Astrocyte of the spinal cord (primary cell): ENCODE measurements around the gene DYRK1A.

Experiments used
- DNase-seq: peaks from one replicate; pipeline ENCODE4 v3.0.0; 2011; ENCODE audit warnings: low read depth, low spot score
- H3K4me3 ChIP-seq: 2 replicates; pipeline ENCODE4 v1.5.1; 2011; ENCODE audit warnings: low read depth, mild to moderate bottlenecking, low read length, moderate library complexity
- in situ Hi-C: cut with HindIII; loops from 2 replicates; pipeline ENCODE4 v1.10.0; 2017; ENCODE audit warnings: low sequenced_read_pairs
- TF ChIP-seq, protein P1 (sequence below): IDR thresholded peaks from 2 replicates; pipeline ENCODE4 v1.5.1; 2012; ENCODE audit warnings: low read depth, mild to moderate bottlenecking, low read length, inconsistent platforms

The DYRK1A gene

DNA sequence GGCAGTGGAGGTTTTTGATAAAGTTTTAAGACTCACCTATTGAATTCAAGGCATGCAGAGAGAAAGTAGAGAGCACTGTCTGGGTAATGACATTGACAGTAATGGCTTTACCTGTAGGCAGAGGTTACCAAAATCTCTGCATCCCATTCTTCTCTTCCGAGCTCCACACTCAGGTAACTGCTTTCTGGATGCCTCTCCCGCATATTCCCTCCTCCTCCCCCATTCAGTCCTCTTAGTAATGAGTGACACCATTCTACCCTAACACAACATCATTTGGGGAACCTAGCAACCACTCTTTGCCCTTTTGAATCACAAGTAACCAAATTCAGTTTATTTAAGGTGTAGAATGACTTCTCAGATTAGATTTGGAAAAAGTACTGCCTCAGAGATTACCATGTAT lies 56.5 kb downstream of the DYRK1A start:
- TF ChIP-seq, protein P1, sequence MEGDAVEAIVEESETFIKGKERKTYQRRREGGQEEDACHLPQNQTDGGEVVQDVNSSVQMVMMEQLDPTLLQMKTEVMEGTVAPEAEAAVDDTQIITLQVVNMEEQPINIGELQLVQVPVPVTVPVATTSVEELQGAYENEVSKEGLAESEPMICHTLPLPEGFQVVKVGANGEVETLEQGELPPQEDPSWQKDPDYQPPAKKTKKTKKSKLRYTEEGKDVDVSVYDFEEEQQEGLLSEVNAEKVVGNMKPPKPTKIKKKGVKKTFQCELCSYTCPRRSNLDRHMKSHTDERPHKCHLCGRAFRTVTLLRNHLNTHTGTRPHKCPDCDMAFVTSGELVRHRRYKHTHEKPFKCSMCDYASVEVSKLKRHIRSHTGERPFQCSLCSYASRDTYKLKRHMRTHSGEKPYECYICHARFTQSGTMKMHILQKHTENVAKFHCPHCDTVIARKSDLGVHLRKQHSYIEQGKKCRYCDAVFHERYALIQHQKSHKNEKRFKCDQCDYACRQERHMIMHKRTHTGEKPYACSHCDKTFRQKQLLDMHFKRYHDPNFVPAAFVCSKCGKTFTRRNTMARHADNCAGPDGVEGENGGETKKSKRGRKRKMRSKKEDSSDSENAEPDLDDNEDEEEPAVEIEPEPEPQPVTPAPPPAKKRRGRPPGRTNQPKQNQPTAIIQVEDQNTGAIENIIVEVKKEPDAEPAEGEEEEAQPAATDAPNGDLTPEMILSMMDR = no peak
- H3K4me3 ChIP-seq = no peak overlapping the region
- in situ Hi-C loops = no loop called here
- no peak for DNase-seq

DNA sequence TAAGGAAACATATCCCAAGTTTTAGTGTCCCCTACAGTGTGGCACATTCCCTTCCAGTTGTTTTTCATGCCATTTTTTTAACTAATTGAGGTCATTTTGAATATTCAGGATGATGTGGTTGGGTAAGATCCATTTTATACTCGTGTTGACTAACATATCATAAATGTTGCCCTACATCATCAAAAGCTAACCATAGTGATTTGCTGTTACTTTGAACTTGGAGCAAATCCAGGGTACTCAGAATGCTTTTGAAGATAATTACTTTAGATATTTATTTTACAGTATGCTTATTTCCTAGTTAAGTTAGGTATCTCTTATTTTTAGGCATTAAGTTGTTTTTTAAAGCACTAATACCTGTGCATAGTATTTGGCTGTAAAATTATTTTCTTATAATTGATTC lies 57.8 kb downstream of the DYRK1A start:
- no peak overlapping the region for H3K4me3 ChIP-seq
- TF ChIP-seq, protein P1 = no peak
- in situ Hi-C loops = no loop called here
- DNase-seq = no peak

DNA sequence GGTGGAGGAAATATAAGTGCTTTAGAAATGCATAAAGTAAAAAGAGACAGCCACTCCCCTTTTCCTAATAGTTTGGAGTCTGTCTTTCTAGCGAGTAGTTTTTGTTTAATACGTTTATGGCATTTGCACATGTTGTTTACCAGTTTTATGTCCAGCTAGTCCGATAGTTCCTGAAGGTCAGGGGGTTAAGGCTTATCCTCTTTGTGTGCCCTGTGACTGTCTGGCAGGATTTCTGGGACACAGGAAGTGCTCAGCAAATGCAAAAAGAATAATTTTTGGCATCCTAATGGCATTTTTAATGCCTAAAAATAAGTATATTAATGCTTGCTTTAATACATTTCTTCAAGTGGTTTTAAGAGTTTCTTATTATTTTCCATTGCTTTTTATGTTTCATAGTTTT lies 58.4 kb downstream of the DYRK1A start:
- no peak for DNase-seq
- no peak overlapping the region for H3K4me3 ChIP-seq
- TF ChIP-seq, protein P1 = no peak
- in situ Hi-C loops = no loop called here

GRCh38 chr21:37425684-37426083 lies 59.1 kb downstream of the DYRK1A start:
- in situ Hi-C loops = no loop called here
- H3K4me3 ChIP-seq = no peak overlapping the region
- TF ChIP-seq, protein P1 = no peak
- no peak for DNase-seq

- in situ Hi-C loops = no loop called here
- H3K4me3 ChIP-seq = no peak overlapping the region
- DNase-seq = no peak
- TF ChIP-seq, protein P1 = no peak
Measured at GRCh38 chr21:37427221-37427620, 60.6 kb downstream of the DYRK1A start.

- no peak for DNase-seq
- no peak overlapping the region for H3K4me3 ChIP-seq
- in situ Hi-C loops = no loop called here
- TF ChIP-seq, protein P1 = no peak
Measured at GRCh38 chr21:37429356-37429755, 62.8 kb downstream of the DYRK1A start.
